Left forelimb (tissue), 1 donor: ENCODE data around the gene SLC5A2.
"Not testable (repeated sequence)": the region's sequence is repeated elsewhere in the genome, so short reads cannot be mapped to it uniquely, and the experiment has no call there.

Experiments
- DNase-seq: peaks from one replicate; pipeline ENCODE4 v3.0.0-alpha.2; 2018; ENCODE audit warnings: low spot score

SLC5A2 gene

DNA sequence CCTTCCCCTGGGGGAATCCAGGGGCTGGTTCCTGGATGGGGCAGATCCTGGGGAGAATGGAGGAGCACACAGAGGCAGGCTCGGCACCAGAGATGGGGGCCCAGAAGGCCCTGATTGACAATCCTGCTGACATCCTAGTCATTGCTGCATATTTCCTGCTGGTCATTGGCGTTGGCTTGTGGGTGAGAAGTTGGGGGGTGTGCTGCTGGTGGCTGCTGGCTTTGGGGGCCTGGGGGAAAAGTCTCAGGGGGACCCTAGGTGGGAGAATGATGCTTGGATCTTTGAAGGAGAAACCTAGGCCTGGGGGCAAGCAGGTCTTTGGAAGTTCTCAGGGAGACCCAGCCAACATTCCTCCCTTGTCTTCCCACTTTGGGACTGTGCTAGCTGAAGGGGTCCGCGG, at the start of gene SLC5A2:
Gene SLC5A2, plus strand, starts transcription at position 43 of the 400 bp plus-strand sequence. Its CDS starts 14 bp downstream, at position 57.
- DNase-seq: no peak

DNA sequence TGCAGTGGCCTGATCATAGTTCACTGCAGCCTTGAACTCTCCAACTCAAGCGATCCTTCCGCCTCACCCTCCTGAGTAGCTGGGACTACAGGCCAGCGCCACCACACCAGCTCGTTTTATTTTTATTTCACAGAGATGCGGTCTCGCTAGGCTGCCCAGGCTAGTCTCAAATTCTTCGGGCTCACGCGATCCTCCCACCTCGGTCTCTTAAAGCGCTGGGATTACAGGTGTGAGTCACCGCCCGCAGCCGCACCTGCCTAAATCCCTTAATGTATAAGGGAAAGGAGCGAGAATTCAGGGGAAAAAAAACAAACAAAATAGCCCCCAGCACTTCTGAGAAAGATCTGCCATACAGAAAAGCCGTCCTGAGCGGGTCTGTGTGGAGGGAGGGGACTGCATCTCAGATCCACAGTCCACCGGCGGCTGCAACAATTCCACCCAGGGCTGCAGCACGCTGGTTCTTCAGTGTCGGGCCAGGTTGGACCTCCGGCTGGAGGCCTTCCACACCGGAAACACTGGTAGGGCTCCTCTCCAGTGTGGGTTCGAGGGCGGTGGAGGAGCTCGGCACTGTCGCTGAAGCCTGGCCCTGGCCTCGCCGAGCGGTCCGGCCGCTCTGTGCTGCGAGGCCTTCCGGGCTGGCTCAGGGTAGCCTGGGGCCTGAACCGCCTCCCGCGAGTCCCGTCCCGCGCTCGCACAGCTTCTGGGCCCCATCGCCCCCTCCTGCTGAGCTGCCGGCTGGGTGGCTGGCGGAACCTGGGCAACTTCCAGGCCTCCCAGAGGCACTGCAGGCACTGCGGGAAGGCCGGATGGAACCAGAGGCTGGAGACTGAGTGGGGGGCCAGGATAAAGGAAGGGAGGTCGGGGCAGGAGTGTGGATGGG, 47.3 kb upstream of the SLC5A2 start:
- peak; percentile 47 for DNase-seq

DNA sequence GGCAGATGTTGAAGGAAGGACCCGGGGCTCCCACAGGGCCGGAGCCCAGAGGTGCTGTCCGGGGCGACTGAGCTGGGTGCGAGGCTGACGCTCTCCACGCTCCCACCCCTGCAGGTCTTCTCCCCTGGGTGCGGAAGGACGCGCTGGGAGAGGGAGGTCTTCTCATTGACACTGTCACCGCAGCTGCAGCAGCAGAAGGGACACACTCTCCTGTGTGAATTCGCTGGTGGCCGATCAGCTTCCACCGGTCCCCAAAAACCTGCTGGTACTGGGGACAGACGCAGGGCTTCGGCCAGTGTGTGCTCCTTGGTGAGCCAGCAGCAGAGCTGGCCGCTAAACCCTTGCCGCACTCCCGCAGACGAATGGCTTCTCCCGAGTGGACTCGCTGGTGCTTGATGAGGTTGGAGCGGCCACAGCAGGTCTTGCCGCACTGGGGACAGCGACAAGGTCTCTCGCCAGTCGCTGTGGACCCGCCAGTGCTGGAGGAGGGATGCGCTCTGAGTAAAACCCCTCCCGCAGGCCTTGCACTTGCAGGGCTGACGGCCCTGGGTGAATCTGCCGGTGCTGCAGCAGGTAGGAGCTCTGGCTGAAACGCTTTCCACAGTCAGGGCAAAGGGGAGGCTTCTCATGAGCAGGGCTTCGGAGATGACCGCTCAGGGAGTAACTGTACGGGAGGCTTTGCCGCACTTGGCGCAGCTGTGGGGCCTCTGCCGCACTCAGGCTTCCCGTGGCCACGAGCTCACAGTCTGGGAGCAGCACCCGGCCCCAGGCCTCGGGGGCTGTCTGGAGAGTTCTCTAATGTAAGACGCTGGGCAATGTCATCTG, 46.5 kb upstream of the SLC5A2 start:
- peak; percentile 58 for DNase-seq

DNA sequence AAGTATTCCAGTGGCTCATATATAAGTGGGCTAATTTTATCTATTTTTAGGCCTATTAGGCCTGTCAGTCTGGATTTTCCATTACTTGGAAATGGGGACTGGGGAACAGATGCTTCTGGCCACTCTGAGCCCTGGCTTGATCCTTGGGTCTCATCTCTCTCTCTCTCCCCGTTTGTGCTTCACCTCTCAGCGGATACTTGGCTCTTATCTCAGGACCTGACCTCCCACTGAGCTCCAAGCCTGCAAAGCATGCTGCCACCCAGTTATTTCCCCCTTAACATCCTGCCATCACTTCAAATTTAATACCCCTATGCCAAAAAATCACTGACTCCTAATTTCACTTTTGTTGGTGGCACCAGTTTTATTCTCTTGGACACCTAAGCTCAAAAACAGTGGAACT, 44.5 kb upstream of the SLC5A2 start:
- DNase-seq: peak; percentile 5

DNA sequence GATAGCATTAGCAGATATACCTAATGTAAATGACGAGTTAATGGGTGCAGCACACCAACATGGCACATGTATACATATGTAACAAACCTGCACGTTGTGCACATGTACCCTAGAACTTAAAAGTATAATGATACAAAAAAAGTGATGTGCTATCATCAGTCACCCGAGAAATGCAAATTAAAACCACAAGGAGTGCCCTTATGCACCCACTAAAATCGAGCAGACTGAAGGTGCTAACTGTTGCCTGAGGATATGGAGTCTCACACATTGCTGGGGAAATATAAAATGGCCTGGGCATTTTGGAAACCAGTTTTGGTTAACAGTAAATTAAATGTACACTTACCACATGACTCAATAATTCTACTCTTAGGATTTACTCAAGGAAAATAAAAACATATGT, 43.9 kb upstream of the SLC5A2 start:
- DNase-seq: not testable (repeated sequence)

DNA sequence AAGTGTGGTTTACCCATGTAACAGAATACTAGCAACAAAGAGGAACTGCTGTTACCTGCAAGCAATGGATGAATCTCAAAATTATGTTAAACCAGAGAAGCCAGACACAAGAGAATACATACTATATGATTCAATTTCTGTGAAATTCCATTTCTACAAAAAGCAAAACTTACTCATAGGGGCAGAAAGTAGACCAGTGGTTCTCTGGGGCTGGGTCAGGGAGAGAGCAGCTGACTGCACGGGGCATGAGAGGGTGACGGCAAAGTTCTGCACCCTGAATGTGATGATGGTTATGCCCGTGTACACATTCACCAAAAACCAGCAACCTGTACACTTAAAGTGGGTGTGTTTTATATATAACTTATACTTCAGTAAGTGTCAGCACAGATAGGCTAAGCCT, 43.4 kb upstream of the SLC5A2 start:
- DNase-seq: peak; percentile 3

DNA sequence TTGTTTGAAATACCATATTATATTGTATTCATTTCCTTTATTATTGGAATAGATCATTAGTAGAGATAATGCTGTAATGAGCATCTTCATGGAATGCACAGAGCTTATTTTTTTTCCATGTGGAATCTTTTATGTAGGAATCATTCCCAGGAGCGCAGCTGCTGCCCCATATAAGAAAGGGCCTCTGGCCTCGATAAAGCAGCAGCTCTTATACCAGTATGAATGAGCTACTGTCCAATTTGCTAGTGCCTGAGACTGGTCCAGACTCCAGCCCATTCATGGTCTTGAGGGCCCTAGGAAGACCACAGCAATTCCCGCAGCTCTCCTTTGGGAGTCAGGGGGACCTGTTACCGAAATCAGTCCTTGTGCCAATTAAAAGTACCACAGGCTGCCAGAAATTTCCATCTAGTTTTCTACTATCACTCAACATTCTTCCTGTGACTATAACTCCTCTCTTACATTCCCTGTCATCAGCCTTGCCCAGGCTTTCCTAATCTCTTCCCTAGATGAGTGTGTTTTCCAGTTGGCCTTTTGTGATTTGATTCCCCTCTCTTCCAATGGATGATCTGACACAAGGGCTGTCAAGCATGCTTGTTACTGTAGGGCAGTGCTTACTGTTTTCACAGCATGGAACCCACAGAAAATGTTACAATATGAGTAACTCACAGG, 42.3 kb upstream of the SLC5A2 start:
- DNase-seq: peak; percentile 41

DNA sequence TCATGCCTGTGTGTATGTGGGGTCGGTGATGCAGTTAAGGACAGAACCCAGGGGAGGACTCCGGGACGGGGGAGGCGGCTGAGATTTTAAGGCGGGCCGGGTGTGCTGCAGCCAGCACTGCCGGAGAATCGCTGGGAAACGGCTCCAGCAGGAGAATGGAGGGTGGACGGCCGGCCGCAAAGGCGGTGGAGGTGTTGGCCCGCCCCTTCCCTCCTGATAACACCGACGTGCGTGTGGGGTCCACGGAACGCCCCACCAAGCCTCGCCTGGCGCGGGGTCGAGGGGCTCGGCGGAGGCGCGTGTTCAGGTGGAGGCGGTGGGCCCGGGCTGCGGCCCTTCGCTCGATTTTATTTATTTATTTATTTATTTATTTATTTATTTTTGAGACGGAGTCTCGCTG, 41.0 kb upstream of the SLC5A2 start:
- no peak for DNase-seq

DNA sequence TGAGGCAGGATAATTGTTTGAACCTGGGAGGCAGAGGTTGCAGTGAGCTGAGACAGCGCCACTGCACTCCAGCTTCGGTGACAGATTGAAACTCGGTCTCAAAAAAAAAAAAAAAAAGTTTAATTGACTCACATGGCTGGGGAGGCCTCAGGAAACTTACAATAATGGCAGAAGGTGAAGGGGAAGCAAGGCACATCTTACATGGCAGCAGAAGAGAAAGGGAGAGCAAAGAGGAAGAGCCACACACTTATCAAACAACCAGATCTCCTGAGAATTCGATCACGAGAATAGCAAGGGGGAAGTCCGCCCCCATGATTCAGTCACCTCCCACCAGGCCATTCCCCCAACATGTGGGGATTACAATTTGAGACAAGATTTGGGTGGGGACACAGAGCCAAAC, 37.0 kb upstream of the SLC5A2 start:
- not testable (repeated sequence) for DNase-seq

DNA sequence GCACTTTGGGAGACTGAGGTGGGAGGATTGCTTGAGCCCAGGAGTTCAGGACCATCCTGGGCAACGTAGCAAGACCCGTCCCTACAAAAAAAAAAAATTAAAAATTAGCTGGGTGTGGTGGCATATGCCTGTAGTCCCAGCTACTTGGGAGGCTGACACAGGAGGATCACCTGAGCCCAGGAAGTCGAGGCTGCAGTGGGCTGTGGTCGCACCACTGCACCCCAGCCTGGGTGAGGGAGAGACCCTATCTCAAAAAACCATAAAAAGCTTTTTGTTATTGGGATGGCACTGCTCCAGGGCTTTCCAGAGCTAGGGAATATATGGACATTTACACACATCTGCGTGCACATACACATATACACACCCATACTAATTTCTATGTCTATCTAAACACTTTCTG, 31.7 kb upstream of the SLC5A2 start:
- DNase-seq: no peak

DNA sequence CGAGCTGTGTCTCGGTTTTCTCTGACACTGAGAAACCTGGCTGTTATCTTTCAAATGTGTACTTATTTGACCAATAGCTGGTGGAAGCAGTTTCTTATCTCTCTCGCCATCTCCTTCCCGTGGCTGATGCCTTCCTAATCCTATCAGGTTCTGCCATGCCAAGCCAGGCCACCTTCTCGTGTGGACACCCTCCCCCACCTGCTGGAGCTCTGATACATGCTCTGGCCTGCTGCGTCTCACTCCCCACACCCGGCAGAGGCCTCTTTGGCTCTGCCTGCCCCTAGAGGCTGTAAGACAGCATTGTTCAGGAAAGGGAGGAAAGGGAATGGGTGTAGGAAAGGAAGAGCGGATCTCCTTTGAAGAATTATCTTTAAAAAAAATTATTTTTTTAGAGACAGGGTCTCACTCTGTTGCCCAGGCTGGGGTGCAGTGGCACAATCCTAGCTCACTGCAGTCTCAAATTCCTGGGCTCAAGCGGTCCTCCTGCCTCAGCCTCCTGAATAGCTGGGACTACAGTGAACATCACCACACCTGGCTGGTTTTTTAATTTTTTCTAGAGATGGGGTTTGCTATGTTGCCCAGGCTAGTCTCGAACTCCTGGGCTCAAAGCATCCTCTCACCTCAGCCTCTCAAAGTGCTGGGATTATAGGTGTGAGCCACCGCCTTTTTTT, 31.1 kb upstream of the SLC5A2 start:
- no peak for DNase-seq

DNA sequence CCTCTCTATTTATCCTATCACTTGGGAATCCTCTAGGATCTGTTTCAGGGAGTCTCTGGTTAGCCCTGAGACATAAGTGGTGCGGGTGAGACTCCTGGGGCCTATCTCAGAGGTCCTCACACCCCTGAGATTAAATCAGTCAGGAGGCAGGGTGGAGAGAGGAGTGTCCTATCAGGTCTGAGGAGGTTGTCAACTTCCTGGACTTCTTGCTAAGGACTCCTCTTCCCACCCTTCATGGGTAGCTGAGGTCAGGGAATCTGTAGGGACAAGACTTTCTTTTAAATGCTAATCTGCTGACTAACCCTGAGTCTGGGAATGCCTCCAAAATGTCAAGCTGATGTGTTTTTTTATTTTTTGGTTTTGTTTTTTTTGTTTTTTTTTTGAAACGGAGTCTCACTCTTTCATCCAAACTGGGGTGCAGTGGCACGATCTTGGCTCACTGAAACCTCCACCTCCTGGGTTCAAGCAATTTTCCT, 30.3 kb upstream of the SLC5A2 start:
- no peak for DNase-seq

DNA sequence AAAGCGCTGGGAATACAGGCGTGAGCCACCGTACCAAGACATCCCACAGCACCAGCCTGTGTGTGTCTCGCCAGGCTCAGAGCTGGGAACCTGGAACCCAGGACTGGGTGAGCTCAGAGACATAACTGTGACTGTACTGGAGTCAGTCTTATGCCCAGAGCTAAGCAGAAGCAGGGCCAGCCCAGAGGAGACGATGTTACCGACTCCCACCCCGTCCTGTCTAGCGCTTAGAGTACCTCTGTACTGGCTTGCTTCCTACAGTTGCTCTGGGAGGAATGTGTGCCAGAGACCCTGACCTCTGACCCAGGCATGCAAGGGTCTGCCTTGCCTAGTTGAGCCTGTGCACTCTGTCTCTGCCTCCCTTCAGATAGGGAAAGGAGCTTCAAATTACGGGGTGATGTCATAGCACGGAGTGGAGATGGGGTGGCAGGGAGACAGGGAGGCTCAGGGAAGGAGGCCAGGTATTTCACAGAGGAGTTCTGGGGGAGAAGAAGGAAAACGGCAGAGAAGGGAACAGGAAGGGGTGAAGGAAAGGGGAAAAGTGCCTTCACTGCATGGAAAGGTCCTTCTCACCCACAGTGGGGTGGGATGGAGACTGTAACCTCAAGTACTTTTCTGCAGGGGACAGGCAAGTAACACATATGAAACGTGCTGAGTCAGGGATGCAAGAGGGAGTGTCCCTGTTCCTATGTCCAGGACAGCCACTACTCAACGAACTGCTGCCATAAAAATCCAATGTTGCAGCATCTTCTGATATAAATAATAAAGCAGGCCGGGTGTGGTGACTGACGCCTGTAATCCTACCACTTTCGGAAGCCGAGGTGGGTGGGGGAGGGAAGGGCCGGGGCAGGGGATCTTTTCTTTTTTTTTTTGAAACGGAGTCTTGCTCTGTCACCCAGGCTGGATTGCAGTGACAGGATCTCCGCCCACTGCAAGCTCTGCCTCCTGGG, 29.4 kb upstream of the SLC5A2 start:
- DNase-seq: no peak

DNA sequence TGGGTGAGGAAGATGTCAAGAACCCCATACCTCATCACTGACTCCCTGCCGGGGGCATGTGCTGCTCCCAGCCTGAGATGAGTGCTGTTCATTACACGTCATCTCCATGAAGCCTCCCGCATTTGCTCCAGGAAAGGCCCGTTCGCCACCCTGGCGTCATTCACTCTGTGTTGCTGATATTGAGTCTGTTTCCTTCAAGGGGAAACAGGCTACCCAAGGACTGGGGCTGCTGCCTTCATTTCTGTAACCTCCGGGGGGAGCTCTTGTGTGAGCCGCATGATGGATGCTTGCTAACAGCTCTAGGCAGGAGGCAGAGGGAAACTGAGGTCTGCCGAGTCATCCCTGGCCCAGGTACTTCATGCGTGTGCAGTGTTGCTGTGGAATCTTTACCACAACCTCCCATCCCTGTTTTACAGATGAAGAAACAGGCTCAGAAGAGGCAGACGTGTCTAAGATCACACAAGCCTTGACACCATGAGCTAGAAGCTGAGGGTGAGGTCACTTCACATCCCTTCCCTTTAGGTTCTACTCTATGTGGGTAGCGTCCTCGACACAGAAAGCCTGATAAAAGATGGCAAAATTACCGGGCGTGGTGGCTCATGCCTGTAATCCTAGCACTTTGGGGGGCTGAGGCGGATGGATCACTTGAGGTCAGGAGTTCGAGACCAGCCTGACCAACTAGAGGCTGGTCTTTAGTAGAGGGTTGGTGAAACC, 27.2 kb upstream of the SLC5A2 start:
- DNase-seq: no peak

DNA sequence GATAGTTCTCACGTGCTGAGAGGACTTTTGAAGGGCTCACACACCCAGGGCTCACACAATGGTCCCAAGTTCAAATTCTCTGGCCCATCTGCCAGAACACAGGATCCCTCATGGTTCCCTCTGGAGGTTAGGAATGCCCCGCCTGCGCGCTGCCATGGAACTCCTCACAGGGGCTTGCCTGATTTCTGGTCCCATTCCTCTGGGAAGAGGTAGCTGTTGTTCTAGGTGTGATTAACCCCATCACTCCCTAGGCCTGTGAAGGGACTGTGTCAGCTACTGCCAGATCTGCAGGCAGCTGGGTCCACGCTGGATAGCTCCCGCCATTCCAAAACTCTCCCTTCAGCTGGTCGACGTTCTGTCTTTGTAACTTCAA, 25.9 kb upstream of the SLC5A2 start:
- no peak for DNase-seq

DNA sequence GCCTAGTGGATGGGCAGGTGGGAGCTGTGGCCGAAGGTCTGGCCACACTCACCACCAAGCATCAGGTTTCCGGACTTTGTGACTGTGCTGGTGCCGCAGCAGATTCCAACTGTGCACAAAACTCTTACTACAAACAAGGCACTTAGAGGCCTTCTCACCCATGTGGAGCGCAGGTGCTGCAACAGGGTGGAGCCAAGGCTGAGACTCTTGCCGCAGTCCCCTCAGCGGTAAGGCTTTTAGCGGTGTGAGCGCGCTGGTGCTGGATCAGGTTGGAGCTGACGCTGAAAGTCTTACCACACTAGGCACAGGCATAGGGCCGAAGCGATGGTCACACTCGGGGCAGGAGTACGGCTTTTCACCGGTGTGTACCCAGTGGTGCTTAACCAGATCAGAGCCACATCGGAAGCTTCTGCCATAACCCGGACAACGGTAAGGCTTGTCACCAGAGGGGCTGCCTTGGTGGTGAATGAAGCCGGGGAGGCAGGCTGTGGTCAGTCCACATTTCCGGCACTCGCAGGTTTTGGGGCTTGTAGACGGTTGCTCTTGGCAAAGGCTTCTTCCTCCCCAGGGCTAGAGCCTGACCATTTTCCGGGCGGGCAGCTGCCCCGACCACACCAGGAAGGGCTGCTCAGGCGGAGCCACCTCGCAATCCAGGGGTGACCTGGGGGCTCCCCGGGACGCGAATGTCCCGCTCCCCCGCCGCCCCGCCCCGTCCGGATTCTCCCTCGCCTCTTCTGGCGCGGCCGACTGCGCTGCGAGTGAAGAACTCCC, 24.7 kb upstream of the SLC5A2 start:
- DNase-seq: peak; percentile 74

DNA sequence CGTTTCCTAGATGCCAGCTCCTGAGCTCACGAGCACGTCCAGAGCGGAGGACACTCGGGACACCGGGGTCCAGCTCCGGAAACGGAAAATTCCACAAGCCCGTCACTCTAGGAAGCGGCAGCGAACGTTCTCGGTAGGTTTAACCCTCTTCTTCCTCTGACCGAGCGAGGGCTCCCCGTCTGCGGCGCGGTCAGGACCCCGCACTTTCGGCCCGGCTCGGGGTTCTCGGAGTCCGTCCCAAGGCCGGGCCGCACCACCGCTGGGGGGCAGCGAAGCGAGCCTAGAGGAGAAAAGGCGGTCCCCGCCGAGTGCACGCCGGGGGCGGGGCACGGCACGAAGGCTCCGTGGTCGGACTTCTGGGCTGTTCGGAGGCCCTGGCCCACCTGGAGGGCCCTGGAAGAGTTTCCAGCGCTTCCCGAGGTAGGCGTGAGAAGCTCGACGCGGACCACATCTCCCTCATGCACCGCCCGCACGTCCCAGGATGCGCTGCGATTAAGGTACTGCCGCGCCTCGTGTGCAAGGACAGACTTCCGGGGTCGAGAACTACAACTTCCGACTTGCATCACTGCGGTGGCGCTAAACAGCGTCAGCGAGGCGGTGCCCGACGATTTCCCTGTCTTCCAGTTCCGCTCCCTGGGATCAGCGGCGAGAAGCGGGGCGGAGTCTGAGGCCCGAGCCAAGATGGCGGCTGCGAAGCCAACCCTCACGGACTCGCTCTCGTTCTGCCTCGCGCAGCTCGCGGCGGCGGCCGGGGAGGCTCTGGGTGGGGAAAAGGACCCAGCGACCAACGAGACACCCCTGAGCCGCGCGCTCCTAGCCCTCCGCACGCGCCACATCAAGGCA, 23.9 kb upstream of the SLC5A2 start, which contains the start of gene ARMC5:
Gene ARMC5, plus strand, starts transcription at position 658 of the 843 bp plus-strand sequence. Its CDS starts 24 bp downstream, at position 682.
- DNase-seq: peak; percentile 97
